SK-N-DZ (cell line): ENCODE measurements around the gene YPEL2.

Experiments
- DNase-seq: peaks from one replicate; pipeline ENCODE4 v3.0.0-alpha.2; 2015; ENCODE audit warnings: low spot score

YPEL2 gene

GRCh38 chr17:59330053-59330942 lies 1.2 kb upstream of the YPEL2 start:
- peak; percentile 55 for DNase-seq

DNA sequence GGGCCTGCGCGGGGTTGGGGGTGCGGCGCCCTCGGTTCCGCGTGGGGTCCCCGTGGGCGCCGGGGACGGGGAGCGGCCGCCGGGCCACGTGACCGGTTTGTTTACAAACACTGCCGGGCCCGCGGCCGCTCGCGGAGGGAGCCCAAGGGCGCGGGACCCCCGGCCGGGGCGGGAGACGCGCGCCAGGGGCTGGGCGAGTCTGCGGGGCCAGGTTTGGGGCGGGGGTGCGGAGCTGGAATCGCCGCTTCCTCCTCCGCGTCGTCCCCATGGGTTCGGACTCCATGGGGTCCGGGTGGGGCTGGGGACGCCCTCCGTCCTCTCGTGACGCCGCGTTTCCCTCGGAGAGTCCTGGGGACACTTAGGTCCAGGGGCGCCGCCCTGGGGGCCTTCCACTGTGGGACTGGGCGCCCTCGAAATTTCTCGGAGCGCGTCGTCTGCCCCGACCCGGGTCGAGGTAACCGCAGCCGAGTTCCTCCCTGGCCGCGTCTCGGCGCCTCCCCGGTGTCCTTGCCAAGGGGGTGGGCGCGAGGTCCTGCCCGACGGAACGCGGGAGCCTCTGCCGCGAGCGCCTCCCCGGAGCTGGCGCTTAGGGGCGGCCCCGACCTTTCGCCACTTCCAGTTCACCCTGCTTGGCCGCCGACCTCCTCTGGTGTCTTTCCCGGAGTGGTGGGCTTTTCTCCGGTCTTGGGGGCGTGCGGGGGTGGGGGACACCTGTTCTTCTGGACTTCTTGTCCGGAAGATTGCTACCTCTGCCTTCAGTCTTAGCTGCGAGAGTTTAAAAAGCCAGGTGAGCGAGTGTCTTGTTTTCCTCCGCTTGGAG lies 684 bp downstream of the YPEL2 start:
- no peak for DNase-seq

DNA sequence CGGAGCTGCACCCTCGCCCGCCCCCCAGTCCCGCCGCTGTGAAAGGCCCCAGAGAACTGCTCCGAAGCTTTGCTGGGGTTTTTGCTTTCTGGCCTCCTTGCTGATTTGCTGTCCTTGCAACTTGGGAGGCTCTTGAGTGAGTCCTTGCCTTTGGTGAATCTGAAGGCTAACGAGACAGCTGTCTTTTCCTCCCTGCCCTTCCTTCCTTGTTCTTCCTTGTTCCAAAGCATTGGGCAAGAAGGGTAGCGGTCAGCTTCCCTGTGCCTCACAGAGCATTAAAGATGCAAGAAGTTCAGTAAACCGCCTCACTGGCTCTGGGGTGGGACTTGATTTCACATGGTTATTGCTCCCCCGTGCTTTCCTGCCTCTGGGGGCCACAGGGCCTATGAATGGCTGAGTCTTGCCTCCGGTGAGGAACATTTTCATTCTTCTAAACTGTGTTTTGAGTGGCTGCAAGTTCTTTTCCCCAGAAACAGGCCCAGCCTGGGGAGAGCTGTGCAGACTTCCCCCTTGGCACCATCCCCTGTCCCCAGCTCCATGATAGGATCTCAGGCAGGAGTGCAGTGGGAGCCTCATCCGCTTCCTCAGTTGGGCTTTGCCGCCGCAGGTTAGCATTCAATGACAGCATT lies 1.4 kb downstream of the YPEL2 start:
- DNase-seq = no peak

- no peak for DNase-seq
These were observed 2.4 kb downstream of the YPEL2 start for GRCh38 chr17:59333836-59334235.

- DNase-seq = no peak
These were observed 4.2 kb downstream of the YPEL2 start for GRCh38 chr17:59335685-59336084.

GRCh38 chr17:59337741-59338299 lies 6.4 kb downstream of the YPEL2 start:
- no peak for DNase-seq

- no peak for DNase-seq
These were observed 7.0 kb downstream of the YPEL2 start for GRCh38 chr17:59338498-59338897.

GRCh38 chr17:59341922-59342321 lies 10.5 kb downstream of the YPEL2 start:
- DNase-seq = no peak

- DNase-seq = no peak
These were observed 11.3 kb downstream of the YPEL2 start for GRCh38 chr17:59342681-59343131.

DNA sequence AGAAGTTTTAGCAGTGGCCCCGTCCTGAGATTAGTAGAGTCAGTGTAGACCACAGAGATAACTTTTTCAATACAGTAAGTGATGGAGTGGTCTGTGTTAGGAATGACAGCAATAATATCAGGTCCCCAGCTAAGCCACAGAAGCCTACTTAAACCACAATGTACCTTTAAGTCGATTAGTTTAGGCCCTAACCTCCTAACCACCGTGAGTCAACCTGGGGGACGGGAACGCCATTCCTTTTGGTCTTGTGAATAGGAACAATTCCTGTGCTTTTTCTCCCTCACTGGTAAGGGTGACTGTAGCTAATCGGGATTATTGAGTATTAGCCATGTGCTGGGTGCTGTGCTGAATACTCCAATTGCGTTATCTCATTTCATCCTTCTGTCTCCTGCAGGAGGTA lies 14.0 kb downstream of the YPEL2 start:
- no peak for DNase-seq

DNA sequence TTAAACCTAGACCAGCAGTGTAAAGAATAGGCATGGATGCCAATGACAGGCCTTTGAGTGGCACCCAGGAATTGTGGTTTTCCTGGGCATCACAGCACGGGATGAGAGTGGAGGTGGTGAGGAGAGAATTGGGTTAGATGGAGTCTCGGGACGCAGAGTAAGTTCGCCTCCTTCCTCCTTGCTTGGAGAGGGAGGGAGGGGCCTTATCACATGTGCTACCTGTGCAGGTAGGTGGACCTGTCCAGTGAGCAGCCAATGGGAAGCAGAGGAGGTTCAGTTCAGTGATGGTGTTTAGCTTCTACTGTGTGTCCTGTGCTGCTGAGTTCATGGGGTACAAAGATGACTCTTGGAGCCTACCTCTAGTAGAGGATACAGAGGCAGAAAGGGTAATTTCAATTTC lies 14.9 kb downstream of the YPEL2 start:
- no peak for DNase-seq

DNA sequence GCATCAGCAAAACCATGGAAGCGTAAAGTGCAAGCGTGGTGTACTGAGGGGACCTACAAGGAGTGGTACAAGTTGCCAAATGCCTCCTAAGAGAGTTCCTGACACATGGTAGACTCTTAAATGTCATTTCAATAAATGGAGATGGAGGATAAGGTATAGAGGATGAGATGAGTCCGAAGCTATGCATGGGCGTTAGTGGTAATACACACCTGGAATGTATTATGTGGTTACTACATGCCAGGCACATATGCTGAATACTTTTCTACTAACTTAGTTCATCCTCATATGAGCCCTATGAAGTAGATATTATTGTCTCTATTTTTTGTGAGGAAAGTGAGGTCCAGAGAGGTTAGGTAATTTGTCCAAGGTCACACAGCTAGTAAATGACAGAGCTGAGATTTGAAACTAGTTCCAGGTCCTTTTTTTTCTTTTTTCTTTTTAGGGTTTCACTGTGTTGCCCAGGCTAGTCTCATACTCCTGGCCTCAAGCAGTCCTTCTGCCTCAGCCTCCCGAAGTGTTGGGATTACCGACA lies 15.5 kb downstream of the YPEL2 start:
- no peak for DNase-seq

- no peak for DNase-seq
These were observed 16.5 kb downstream of the YPEL2 start for GRCh38 chr17:59347975-59348391.

DNA sequence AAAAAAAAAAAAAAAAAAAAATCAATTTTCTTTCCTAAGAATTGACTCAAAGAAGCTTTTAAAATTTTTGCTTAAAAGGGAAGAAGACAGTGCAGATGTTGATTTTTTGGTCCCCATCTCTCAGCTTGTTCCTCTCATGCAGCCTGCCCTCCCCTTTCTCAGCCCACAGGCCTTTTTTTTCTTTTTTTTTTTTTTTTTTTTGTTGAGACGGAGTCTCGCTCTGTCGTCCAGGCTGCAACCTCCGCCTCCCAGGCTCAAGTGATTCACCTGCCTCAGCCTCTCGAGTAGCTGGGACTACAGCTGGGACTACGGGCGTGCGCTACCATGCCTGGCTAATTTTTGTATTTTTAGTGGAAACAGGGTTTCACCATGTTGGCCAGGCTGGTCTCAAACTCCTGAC lies 17.7 kb downstream of the YPEL2 start:
- no peak for DNase-seq

DNA sequence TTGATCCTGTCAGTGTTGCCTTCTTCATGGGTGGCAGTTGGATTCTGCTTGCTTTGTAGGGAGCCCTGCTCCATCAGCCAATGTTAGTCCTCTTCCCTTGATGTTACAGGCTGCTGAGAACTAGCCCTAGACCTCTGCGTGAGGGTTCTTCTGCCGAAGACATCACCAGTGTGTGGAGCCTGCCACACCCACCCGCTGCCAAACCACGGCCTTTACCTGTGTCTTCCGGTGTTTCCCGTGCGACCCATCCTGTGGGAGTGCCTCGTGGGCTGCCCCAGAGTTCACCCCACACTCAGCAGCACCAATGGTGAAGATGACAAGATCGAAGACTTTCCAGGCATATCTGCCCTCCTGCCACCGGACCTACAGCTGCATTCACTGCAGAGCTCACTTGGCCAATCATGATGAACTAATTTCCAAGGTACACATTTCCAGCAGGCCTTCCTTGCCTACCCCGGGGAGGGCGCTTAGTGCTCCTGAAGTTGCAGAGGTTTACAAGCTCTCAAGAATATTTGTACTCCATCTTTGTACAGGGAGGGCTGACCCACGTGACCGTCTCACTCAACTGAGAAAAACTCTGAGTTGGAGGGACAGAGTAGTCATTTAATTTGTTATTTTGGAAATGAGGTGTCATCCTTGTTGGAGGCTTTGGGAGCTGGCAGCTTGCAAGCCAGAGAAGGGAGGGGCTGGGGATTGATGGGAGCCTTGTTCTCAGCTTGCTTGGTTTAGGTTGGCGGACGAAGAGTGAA lies 21.8 kb downstream of the YPEL2 start:
- DNase-seq = no peak

DNA sequence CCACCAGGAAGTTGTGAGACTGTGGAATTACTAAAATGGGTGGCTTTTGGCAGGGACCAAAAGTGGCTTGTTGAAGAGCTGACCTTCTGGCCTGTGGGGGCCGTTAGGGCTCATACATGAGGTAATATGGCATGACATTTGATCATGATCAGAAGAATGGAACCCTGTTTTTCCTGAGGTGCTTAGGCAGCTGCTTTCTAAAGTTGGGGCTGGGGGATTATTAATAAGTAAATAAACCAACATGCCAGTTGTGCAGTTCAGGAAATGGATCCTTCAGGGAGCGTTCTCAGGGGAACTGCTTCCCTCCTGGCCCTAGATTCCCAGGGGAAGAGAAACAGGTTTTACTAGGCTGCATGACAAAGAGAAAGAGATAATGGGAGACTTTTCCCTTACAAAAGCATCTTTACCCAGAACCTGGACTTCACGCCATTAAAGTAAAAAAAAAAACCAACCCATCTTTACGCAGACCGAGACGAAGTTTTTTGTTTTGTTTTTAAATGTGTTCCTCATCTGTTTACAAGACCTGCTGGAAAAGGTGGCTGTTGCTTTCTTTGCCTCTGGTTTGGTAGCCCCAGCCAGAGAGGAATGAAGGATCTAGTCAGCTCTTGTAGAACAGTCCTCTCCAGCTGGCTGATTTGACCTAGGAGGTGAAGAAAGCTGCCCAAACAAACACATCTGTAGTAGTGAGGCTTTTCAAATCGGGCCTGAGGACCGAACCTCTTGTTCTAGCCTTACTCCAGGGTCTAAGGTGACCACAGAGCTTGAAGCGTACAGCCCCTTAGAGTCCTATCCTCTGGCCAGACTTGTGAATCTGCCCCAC lies 22.7 kb downstream of the YPEL2 start:
- DNase-seq = no peak

GRCh38 chr17:59355030-59355701 lies 23.7 kb downstream of the YPEL2 start:
- no peak for DNase-seq

- no peak for DNase-seq
These were observed 24.4 kb downstream of the YPEL2 start for GRCh38 chr17:59355702-59356325.
